Measurements from ENCODE around the gene RIPPLY3. TPM values are rescaled to one million over a fixed set of nuclear protein-coding genes. Genes with fewer than 3 reads are reported as not detected.
"Not testable (repeated sequence)": the region's sequence is repeated elsewhere in the genome, so short reads cannot be mapped to it uniquely, and the experiment has no call there.

RIPPLY3 gene
- total RNA-seq, 1 donor from 2014 or later, result not detected

DNA sequence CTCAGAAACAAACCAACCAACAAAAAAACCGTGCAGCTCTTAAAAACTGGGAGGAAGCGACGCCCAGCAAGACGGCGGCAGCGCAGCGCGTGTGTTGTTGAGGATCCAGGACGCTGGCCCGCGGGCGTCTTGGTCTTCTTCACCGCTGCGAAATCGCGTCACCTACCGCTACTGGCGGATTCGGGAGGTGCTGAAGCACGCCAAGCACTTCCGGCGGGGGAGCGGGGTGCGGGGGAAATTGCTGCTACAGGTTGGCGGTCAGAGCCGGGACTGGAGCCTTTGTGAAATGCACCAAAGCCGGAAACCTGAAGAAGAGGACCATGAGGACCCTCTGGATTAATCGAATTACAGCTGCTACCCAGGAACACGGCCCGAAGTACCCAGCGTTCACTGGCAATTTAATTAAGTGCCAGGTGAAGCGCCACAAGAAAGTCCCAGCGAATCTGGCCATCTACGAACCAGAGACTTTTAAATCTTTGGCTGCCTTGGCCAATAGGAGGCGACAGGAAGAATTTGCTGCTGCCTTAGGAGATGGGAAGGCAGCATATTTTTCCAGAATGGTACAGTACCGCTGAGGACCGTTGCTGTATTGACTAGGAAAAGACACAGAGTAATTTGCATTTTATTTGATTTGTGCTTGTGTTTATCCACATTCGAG lies 11.9 kb upstream of the RIPPLY3 start:
- H3K27me3 ChIP-seq (ENCODE audit: control insufficient read depth in 3 of 3, insufficient read depth in 3 of 3, low read length in 3 of 3), result peaks cover 0 to 8% (median 6%) of the 10 kb centered on the region in 3 donors
- peaks cover 0 to 9% (median 5%) of the 10 kb centered on the region in 3 donors for H3K4me1 ChIP-seq (ENCODE audit: control insufficient read depth in 3 of 3, insufficient read depth in 3 of 3, low read length in 3 of 3)
- H3K27ac ChIP-seq (ENCODE audit: low read depth, low read length), result no peak overlapping the region
- no peaks in the 10 kb centered on the region for H3K9me3 ChIP-seq (ENCODE audit: control insufficient read depth in 3 of 3, low read length in 3 of 3)
- H3K4me3 ChIP-seq (ENCODE audit: low read length in 3 of 3), result no peak overlapping the region
- no peaks in the 10 kb centered on the region for H3K36me3 ChIP-seq (ENCODE audit: control insufficient read depth in 3 of 3, insufficient read depth in 3 of 3, low read length in 3 of 3)
- no peak overlapping the region for H3K9ac ChIP-seq (ENCODE audit: low read depth in 1 of 3, low read length in 3 of 3)

DNA sequence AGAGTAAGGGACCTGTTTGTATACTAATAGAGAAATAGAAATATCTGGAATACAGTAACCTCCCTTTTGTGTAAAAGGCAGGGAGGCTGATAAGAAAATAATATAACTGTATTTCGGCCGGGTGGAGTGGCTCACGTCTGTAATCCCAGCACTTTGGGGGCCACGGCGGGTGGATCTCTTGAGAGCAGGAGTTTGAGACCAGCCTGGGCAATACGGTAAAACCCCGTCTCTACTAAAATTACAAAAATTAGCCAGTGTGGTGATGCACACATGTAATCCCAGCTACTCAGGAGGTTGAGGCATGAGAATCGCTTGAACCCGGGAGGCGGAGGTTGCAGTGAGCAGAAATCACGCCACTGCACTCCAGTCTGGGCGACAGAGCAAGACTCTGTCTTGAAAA lies 11.2 kb upstream of the RIPPLY3 start:
- H3K27me3 ChIP-seq (ENCODE audit: control insufficient read depth in 3 of 3, insufficient read depth in 3 of 3, low read length in 3 of 3); H3K4me1 ChIP-seq (ENCODE audit: control insufficient read depth in 3 of 3, insufficient read depth in 3 of 3, low read length in 3 of 3); H3K9me3 ChIP-seq (ENCODE audit: control insufficient read depth in 3 of 3, low read length in 3 of 3); H3K36me3 ChIP-seq (ENCODE audit: control insufficient read depth in 3 of 3, insufficient read depth in 3 of 3, low read length in 3 of 3); H3K9ac ChIP-seq (ENCODE audit: low read depth in 1 of 3, low read length in 3 of 3); H3K27ac ChIP-seq (ENCODE audit: low read depth, low read length); H3K4me3 ChIP-seq (ENCODE audit: low read length in 3 of 3): not testable (repeated sequence)

DNA sequence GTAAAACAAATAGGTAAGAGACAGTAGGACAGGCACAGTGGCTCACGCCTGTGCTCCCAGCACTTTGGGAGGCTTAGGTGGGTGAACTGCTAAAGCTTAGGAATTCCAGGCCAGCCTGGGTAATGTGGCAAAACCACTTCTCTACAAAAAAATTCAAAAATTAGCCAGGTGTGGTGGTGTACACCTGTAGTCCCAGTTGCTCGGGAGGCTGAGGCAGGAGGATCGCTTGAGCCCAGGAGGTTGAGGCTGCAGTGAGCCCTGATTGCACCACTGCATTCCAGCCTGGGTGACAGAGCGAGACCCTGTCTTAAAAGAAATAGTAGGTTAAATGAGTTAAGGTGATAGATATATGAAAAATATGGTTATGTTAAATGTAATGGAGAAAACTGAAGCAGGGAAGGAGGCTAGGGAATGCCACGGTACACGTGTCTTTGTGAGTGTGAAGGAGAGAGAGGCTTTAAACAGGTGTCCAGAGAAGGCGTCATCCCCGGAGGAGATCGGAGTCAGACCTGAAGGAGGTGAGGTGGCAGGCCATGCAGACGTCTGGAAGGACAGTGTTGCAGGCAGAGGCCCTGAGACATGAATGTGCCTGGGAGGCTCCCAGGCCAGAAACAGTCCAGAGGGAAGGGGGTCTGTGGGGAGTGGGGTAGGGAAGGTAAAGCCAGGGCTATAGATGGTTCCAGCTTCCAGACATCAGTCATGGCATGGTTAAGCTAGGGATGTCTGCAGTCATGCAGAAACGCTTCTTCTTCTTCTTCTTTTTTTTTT lies 7.2 kb upstream of the RIPPLY3 start:
- H3K9ac ChIP-seq (ENCODE audit: low read depth in 1 of 3, low read length in 3 of 3), result no peak overlapping the region
- no peaks in the 10 kb centered on the region for H3K9me3 ChIP-seq (ENCODE audit: control insufficient read depth in 3 of 3, low read length in 3 of 3)
- H3K27me3 ChIP-seq (ENCODE audit: control insufficient read depth in 3 of 3, insufficient read depth in 3 of 3, low read length in 3 of 3), result peaks cover 0 to 7% (median 6%) of the 10 kb centered on the region in 3 donors
- no peaks in the 10 kb centered on the region for H3K36me3 ChIP-seq (ENCODE audit: control insufficient read depth in 3 of 3, insufficient read depth in 3 of 3, low read length in 3 of 3)
- H3K27ac ChIP-seq (ENCODE audit: low read depth, low read length), result no peak overlapping the region
- H3K4me3 ChIP-seq (ENCODE audit: low read length in 3 of 3), result no peak overlapping the region
- no peaks in the 10 kb centered on the region for H3K4me1 ChIP-seq (ENCODE audit: control insufficient read depth in 3 of 3, insufficient read depth in 3 of 3, low read length in 3 of 3)

DNA sequence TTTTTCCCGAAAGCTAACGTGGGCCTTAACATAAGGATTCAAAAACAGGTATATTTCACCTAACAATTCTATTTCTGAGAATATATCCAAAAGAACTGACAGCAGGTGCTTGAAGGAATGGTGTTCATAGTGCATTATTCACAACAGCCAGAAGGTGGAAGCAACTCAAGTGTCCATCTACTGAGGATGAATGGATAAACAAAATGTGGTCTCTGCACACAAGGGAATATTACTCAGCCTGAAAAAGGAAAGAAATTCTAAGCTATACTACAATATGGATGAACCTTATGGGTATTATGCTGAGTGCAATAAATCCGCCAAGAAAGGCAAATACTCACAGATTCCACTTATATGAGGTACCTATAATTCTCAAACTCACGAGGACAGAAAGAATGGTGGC lies 6.1 kb upstream of the RIPPLY3 start:
- Histone ChIP-seq H3K9me3 (ENCODE audit: control insufficient read depth in 3 of 3, low read length in 3 of 3) (no peaks in the 10 kb centered on the region), H3K4me1 (ENCODE audit: control insufficient read depth in 3 of 3, insufficient read depth in 3 of 3, low read length in 3 of 3) (no peaks in the 10 kb centered on the region), H3K36me3 (ENCODE audit: control insufficient read depth in 3 of 3, insufficient read depth in 3 of 3, low read length in 3 of 3) (no peaks in the 10 kb centered on the region), H3K9ac (ENCODE audit: low read depth in 1 of 3, low read length in 3 of 3) (no peak overlapping the region), H3K27me3 (ENCODE audit: control insufficient read depth in 3 of 3, insufficient read depth in 3 of 3, low read length in 3 of 3) (peaks cover under 1 to 3% (median 2%) of the 10 kb centered on the region in 3 donors), H3K27ac (ENCODE audit: low read depth, low read length) (no peak overlapping the region), H3K4me3 (ENCODE audit: low read length in 3 of 3) (no peak overlapping the region)

DNA sequence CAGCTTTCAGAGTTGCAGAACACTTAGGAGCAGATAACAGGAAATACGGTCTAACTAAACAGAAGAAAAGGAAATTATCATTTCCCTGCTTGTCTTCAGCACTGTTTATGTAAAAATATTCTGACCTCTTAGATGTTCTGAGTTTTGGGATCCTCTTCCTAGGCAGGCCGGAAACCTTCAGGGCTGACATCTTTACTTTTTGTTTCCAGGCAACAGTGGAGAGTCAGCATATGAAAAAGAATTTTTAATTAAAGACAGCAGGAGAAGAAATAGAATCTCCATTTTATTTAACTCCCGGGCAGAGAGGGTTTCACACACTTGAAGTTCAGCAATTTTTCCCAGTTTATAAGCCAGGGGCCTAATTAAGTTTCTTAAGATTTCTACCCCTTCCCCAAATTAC lies 5.1 kb upstream of the RIPPLY3 start:
- no peaks in the 10 kb centered on the region for H3K9me3 ChIP-seq (ENCODE audit: control insufficient read depth in 3 of 3, low read length in 3 of 3)
- H3K36me3 ChIP-seq (ENCODE audit: control insufficient read depth in 3 of 3, insufficient read depth in 3 of 3, low read length in 3 of 3), result no peaks in the 10 kb centered on the region
- H3K9ac ChIP-seq (ENCODE audit: low read depth in 1 of 3, low read length in 3 of 3), result no peak overlapping the region
- peaks cover 8 to 10% (median 9%) of the 10 kb centered on the region in 3 donors for H3K27me3 ChIP-seq (ENCODE audit: control insufficient read depth in 3 of 3, insufficient read depth in 3 of 3, low read length in 3 of 3)
- no peak overlapping the region for H3K27ac ChIP-seq (ENCODE audit: low read depth, low read length)
- H3K4me1 ChIP-seq (ENCODE audit: control insufficient read depth in 3 of 3, insufficient read depth in 3 of 3, low read length in 3 of 3), result peaks cover 0 to 5% (median 0%) of the 10 kb centered on the region in 3 donors
- no peak overlapping the region for H3K4me3 ChIP-seq (ENCODE audit: low read length in 3 of 3)

DNA sequence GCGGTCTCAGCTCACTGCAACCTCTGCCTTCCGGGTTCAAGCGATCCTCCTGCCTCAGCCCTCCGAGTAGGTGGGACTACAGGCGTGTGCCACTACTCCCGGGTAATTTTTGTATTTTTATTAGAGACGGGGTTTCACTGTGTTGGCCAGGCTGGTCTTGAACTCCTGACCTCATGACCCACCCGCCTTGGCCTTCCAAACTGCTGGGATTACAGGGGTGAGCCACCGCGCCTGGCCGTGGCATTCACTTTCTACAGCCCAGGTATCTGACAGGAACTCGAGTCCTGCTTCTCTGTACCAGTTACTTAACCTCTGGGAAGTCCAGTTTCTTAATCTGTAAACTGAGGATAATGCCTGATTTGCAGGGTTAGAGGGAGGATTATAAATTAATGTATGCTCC lies 3.7 kb upstream of the RIPPLY3 start:
- H3K27ac ChIP-seq (ENCODE audit: low read depth, low read length); H3K4me3 ChIP-seq (ENCODE audit: low read length in 3 of 3); H3K9ac ChIP-seq (ENCODE audit: low read depth in 1 of 3, low read length in 3 of 3); H3K36me3 ChIP-seq (ENCODE audit: control insufficient read depth in 3 of 3, insufficient read depth in 3 of 3, low read length in 3 of 3); H3K9me3 ChIP-seq (ENCODE audit: control insufficient read depth in 3 of 3, low read length in 3 of 3); H3K4me1 ChIP-seq (ENCODE audit: control insufficient read depth in 3 of 3, insufficient read depth in 3 of 3, low read length in 3 of 3): not testable (repeated sequence)
- H3K27me3 ChIP-seq (ENCODE audit: control insufficient read depth in 3 of 3, insufficient read depth in 3 of 3, low read length in 3 of 3), result peaks cover 15 to 19% (median 17%) of the 10 kb centered on the region in 3 donors

DNA sequence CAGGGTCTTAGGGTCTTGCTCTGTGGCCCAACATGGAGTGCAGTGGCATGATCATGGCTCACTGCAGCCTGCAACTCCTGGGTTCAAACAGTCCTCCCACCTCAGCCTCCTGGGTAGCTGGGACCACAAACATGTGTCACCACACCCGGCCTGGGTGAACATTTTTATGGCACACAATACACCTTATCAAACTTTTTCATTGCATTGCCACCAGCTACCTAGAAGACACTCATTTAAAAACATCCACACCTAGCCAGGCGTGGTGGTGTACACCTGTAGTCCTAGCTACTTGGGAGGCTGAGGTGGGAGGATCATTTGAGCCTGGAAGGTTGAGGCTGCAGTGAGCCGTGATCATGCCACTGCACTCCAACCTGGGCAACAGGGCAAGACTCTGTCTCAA lies 2.6 kb upstream of the RIPPLY3 start:
- H3K9me3 ChIP-seq (ENCODE audit: control insufficient read depth in 3 of 3, low read length in 3 of 3), result not testable (repeated sequence)

DNA sequence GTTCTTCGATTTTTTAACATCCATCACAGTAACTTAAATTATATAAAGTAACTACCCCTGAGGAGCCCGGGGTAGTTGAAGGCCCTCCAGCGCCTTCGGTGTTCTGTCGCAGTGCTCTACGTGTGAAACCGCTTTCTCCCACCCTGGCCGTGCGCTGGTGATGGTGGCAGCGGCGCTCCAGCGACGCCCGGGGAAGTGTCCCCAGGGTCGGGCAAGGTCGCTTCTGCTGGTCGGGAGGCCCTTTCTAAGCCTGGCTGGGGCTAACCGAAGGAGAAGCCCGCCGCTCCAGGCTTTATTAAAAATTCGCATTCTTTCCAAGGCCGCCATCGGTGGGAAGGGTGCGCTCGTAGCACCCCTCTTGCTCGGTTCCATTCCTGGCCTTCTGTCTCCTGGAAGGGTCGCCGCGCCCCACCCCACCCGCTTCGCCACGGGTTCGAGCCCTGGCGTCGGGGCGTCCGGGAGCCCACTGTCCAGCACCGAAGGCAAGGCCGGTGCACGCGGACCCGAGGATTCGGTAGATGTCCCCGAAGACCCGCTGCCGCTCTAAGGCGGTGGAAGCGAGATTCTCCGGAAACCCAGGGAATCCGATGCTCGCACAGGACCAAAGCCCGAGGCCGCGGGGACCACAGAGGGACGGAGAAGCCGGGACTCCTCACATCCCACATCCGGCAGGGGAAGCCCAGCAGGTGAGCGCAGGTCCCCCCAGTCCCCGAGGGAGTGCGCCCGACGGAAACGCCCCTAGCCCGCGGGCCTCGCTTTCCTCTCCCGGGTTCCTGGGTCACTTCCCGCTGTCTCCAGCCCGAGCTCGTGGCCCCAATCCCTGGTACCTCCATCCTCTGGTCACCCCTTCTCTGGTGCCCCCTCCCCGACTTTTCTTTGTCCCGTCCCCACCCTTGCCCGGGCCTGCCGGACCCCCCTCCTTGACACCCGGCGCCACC lies 685 bp upstream of the RIPPLY3 start:
- Histone ChIP-seq H3K4me3 (ENCODE audit: low read length in 3 of 3) (no peak overlapping the region), H3K4me1 (ENCODE audit: control insufficient read depth in 3 of 3, insufficient read depth in 3 of 3, low read length in 3 of 3) (peaks cover 10 to 14% (median 11%) of the 10 kb centered on the region in 3 donors), H3K9me3 (ENCODE audit: control insufficient read depth in 3 of 3, low read length in 3 of 3) (no peaks in the 10 kb centered on the region), H3K27ac (ENCODE audit: low read depth, low read length) (no peak overlapping the region), H3K36me3 (ENCODE audit: control insufficient read depth in 3 of 3, insufficient read depth in 3 of 3, low read length in 3 of 3) (no peaks in the 10 kb centered on the region), H3K9ac (ENCODE audit: low read depth in 1 of 3, low read length in 3 of 3) (no peak overlapping the region), H3K27me3 (ENCODE audit: control insufficient read depth in 3 of 3, insufficient read depth in 3 of 3, low read length in 3 of 3) (peaks cover 19 to 40% (median 30%) of the 10 kb centered on the region in 3 donors)

More for the DNA sequence above, 2.6 kb upstream of the RIPPLY3 start:
- H3K36me3 ChIP-seq (ENCODE audit: control insufficient read depth in 3 of 3, insufficient read depth in 3 of 3, low read length in 3 of 3); H3K9ac ChIP-seq (ENCODE audit: low read depth in 1 of 3, low read length in 3 of 3); H3K4me3 ChIP-seq (ENCODE audit: low read length in 3 of 3); H3K27ac ChIP-seq (ENCODE audit: low read depth, low read length); H3K4me1 ChIP-seq (ENCODE audit: control insufficient read depth in 3 of 3, insufficient read depth in 3 of 3, low read length in 3 of 3): not testable (repeated sequence)
- peaks cover 21 to 27% (median 22%) of the 10 kb centered on the region in 3 donors for H3K27me3 ChIP-seq (ENCODE audit: control insufficient read depth in 3 of 3, insufficient read depth in 3 of 3, low read length in 3 of 3)

DNA sequence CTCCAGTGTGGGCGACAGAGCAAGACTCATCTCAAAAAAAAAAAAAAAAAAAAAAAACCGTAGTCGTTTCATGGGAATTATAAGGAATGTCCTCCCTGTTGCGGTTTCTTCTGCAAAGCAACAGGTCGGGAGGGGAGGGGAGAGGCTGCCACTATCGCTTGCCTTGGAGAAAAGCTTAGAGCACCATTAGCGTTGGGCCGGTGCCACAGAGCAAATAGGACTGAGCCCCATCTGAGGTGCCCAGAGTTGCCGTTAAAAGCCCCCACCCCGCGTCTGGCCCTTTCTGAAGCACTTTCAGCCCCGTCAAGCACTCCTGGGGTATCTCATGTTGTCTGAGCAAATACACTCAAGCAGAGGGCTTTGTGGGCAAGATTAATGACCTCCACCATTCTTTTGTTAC lies 2.2 kb downstream of the RIPPLY3 start:
- Histone ChIP-seq H3K4me3 (ENCODE audit: low read length in 3 of 3) (no peak overlapping the region), H3K9me3 (ENCODE audit: control insufficient read depth in 3 of 3, low read length in 3 of 3) (no peaks in the 10 kb centered on the region), H3K9ac (ENCODE audit: low read depth in 1 of 3, low read length in 3 of 3) (no peak overlapping the region), H3K27me3 (ENCODE audit: control insufficient read depth in 3 of 3, insufficient read depth in 3 of 3, low read length in 3 of 3) (peaks cover 22 to 51% (median 30%) of the 10 kb centered on the region in 3 donors), H3K27ac (ENCODE audit: low read depth, low read length) (no peak overlapping the region), H3K36me3 (ENCODE audit: control insufficient read depth in 3 of 3, insufficient read depth in 3 of 3, low read length in 3 of 3) (no peaks in the 10 kb centered on the region), H3K4me1 (ENCODE audit: control insufficient read depth in 3 of 3, insufficient read depth in 3 of 3, low read length in 3 of 3) (peaks cover 10 to 14% (median 11%) of the 10 kb centered on the region in 3 donors)
